Lower leg skin (tissue), 3 donors: ENCODE data around the gene SELENOO.

ENCODE experiments used
- CTCF ChIP-seq, 3 donors: fragments of 450-650 bp; IDR thresholded peaks; one replicate each; pipeline ENCODE4 v1.5.1; 2016; ENCODE audit warnings: antibody characterized with exemption in 3 of 3, mild to moderate bottlenecking in 3 of 3, moderate library complexity in 2 of 3
- POLR2A ChIP-seq, 2 donors: fragments of 450-650 bp; IDR thresholded peaks; one replicate each; pipeline ENCODE4 v1.6.1; 2016 to 2017; ENCODE audit warnings: antibody characterized with exemption in 2 of 2, mild to moderate bottlenecking in 1 of 2, moderate library complexity in 1 of 2

- TF ChIP-seq POLR2A (IDR thresholded peaks at IDR 0.05) (no peak), CTCF (IDR thresholded peaks at IDR 0.05) (no peak)
Observed at GRCh38 chr22:50238755-50239154, 37.9 kb downstream of the SELENOO start.
